ENCODE measurements around the gene KIF20B. TPM values are rescaled to one million over a fixed set of nuclear protein-coding genes. Genes with fewer than 3 reads are reported as not detected.
A peak's percentile ranks its signal among the peaks of the same experiment; 100 is the strongest.
"Not testable (repeated sequence)": the region's sequence is repeated elsewhere in the genome, so short reads cannot be mapped to it uniquely, and the experiment has no call there.

Gene KIF20B
- total RNA-seq, 1 donor from 2014 or later = 59.2 TPM

GRCh38 chr10:89750441-89750840 lies 49.1 kb downstream of the KIF20B start:
- Mint-ChIP-seq H3K27me3 (ENCODE audit: low read depth) (no peaks in the 10 kb centered on the region), H3K36me3 (ENCODE audit: low read depth) (peaks cover 59% of the 10 kb centered on the region), H3K9me3 (no peaks in the 10 kb centered on the region), H3K4me3 (ENCODE audit: low read depth) (no peak overlapping the region), H3K27ac (no peak overlapping the region), H3K4me1 (ENCODE audit: low read depth) (peaks cover 26% of the 10 kb centered on the region)
- intact Hi-C loops (cut with micrococcal nuclease) = no loop called here
- no peak for DNase-seq (ENCODE audit: low spot score)

GRCh38 chr10:89755374-89755773 lies 54.0 kb downstream of the KIF20B start:
- Mint-ChIP-seq H3K4me1 (ENCODE audit: low read depth) (peaks cover 16% of the 10 kb centered on the region), H3K36me3 (ENCODE audit: low read depth) (peaks cover 61% of the 10 kb centered on the region), H3K4me3 (ENCODE audit: low read depth) (no peak overlapping the region), H3K27ac (peak overlapping the region; percentile 7), H3K27me3 (ENCODE audit: low read depth) (no peaks in the 10 kb centered on the region), H3K9me3 (no peaks in the 10 kb centered on the region)
- no peak for DNase-seq (ENCODE audit: low spot score)
- intact Hi-C loops (cut with micrococcal nuclease) = no loop called here

GRCh38 chr10:89759531-89759930 lies 58.1 kb downstream of the KIF20B start:
- no peak overlapping the region for H3K27ac Mint-ChIP-seq
- no peaks in the 10 kb centered on the region for H3K27me3 Mint-ChIP-seq (ENCODE audit: low read depth)
- no peak overlapping the region for H3K4me3 Mint-ChIP-seq (ENCODE audit: low read depth)
- peaks cover 8% of the 10 kb centered on the region for H3K4me1 Mint-ChIP-seq (ENCODE audit: low read depth)
- H3K36me3 Mint-ChIP-seq (ENCODE audit: low read depth) = peaks cover 83% of the 10 kb centered on the region
- intact Hi-C loops (cut with micrococcal nuclease) = no loop called here
- no peak for DNase-seq (ENCODE audit: low spot score)
- H3K9me3 Mint-ChIP-seq = peaks cover 3% of the 10 kb centered on the region

GRCh38 chr10:89763671-89764070 lies 62.3 kb downstream of the KIF20B start:
- H3K4me1 Mint-ChIP-seq (ENCODE audit: low read depth); H3K27ac Mint-ChIP-seq; H3K9me3 Mint-ChIP-seq; H3K4me3 Mint-ChIP-seq (ENCODE audit: low read depth); intact Hi-C loops (cut with micrococcal nuclease); DNase-seq (ENCODE audit: low spot score); H3K27me3 Mint-ChIP-seq (ENCODE audit: low read depth): not testable (repeated sequence)
- peaks cover 84% of the 10 kb centered on the region for H3K36me3 Mint-ChIP-seq (ENCODE audit: low read depth)

- intact Hi-C loops (cut with micrococcal nuclease) = no loop called here
- H3K4me3 Mint-ChIP-seq (ENCODE audit: low read depth) = no peak overlapping the region
- peaks cover 75% of the 10 kb centered on the region for H3K36me3 Mint-ChIP-seq (ENCODE audit: low read depth)
- H3K4me1 Mint-ChIP-seq (ENCODE audit: low read depth) = peaks cover 21% of the 10 kb centered on the region
- DNase-seq (ENCODE audit: low spot score) = no peak
- no peaks in the 10 kb centered on the region for H3K27me3 Mint-ChIP-seq (ENCODE audit: low read depth)
- H3K27ac Mint-ChIP-seq = no peak overlapping the region
- H3K9me3 Mint-ChIP-seq = no peaks in the 10 kb centered on the region
Observed at GRCh38 chr10:89771684-89772083, 70.3 kb downstream of the KIF20B start.

GRCh38 chr10:89773081-89773480 lies 71.7 kb downstream of the KIF20B start:
- intact Hi-C loops (cut with micrococcal nuclease) = no loop called here
- Mint-ChIP-seq H3K9me3 (no peaks in the 10 kb centered on the region), H3K4me3 (ENCODE audit: low read depth) (no peak overlapping the region), H3K27me3 (ENCODE audit: low read depth) (no peaks in the 10 kb centered on the region), H3K36me3 (ENCODE audit: low read depth) (peaks cover 79% of the 10 kb centered on the region), H3K27ac (no peak overlapping the region), H3K4me1 (ENCODE audit: low read depth) (peaks cover 18% of the 10 kb centered on the region)
- no peak for DNase-seq (ENCODE audit: low spot score)

- Mint-ChIP-seq H3K27ac (no peak overlapping the region), H3K4me3 (ENCODE audit: low read depth) (no peak overlapping the region), H3K27me3 (ENCODE audit: low read depth) (no peaks in the 10 kb centered on the region), H3K36me3 (ENCODE audit: low read depth) (peaks cover 70% of the 10 kb centered on the region), H3K9me3 (no peaks in the 10 kb centered on the region), H3K4me1 (ENCODE audit: low read depth) (peaks cover 1% of the 10 kb centered on the region)
- intact Hi-C loops (cut with micrococcal nuclease) = no loop called here
- no peak for DNase-seq (ENCODE audit: low spot score)
Observed at GRCh38 chr10:89776665-89777064, 75.3 kb downstream of the KIF20B start.

GRCh38 chr10:89782470-89782869 lies 81.1 kb downstream of the KIF20B start:
- no peak for DNase-seq (ENCODE audit: low spot score)
- Mint-ChIP-seq H3K4me1 (ENCODE audit: low read depth) (no peaks in the 10 kb centered on the region), H3K9me3 (no peaks in the 10 kb centered on the region), H3K27ac (no peak overlapping the region), H3K4me3 (ENCODE audit: low read depth) (no peak overlapping the region), H3K36me3 (ENCODE audit: low read depth) (peaks cover 32% of the 10 kb centered on the region), H3K27me3 (ENCODE audit: low read depth) (no peaks in the 10 kb centered on the region)
- intact Hi-C loops (cut with micrococcal nuclease) = no loop called here

GRCh38 chr10:89783406-89783805 lies 82.0 kb downstream of the KIF20B start:
- no peak for DNase-seq (ENCODE audit: low spot score)
- Mint-ChIP-seq H3K36me3 (ENCODE audit: low read depth) (peaks cover 23% of the 10 kb centered on the region), H3K4me3 (ENCODE audit: low read depth) (no peak overlapping the region), H3K27ac (no peak overlapping the region), H3K4me1 (ENCODE audit: low read depth) (no peaks in the 10 kb centered on the region), H3K9me3 (no peaks in the 10 kb centered on the region), H3K27me3 (ENCODE audit: low read depth) (no peaks in the 10 kb centered on the region)
- intact Hi-C loops (cut with micrococcal nuclease) = no loop called here

GRCh38 chr10:89785095-89785494 lies 83.7 kb downstream of the KIF20B start:
- Mint-ChIP-seq H3K4me1 (ENCODE audit: low read depth) (peaks cover 6% of the 10 kb centered on the region), H3K9me3 (no peaks in the 10 kb centered on the region), H3K27ac (no peak overlapping the region), H3K27me3 (ENCODE audit: low read depth) (no peaks in the 10 kb centered on the region), H3K36me3 (ENCODE audit: low read depth) (peaks cover 10% of the 10 kb centered on the region), H3K4me3 (ENCODE audit: low read depth) (no peak overlapping the region)
- no peak for DNase-seq (ENCODE audit: low spot score)
- intact Hi-C loops (cut with micrococcal nuclease) = no loop called here

GRCh38 chr10:89789188-89789877 lies 87.9 kb downstream of the KIF20B start:
- no peak overlapping the region for H3K4me3 Mint-ChIP-seq (ENCODE audit: low read depth)
- DNase-seq (ENCODE audit: low spot score) = no peak
- H3K4me1 Mint-ChIP-seq (ENCODE audit: low read depth) = peaks cover 6% of the 10 kb centered on the region
- intact Hi-C loops (cut with micrococcal nuclease) = no loop called here
- H3K36me3 Mint-ChIP-seq (ENCODE audit: low read depth) = peaks cover 3% of the 10 kb centered on the region
- H3K27me3 Mint-ChIP-seq (ENCODE audit: low read depth) = no peaks in the 10 kb centered on the region
- H3K27ac Mint-ChIP-seq = no peak overlapping the region
- no peaks in the 10 kb centered on the region for H3K9me3 Mint-ChIP-seq

GRCh38 chr10:89792187-89792586 lies 90.8 kb downstream of the KIF20B start:
- H3K9me3 Mint-ChIP-seq = no peaks in the 10 kb centered on the region
- no peaks in the 10 kb centered on the region for H3K27me3 Mint-ChIP-seq (ENCODE audit: low read depth)
- no peaks in the 10 kb centered on the region for H3K36me3 Mint-ChIP-seq (ENCODE audit: low read depth)
- H3K27ac Mint-ChIP-seq = no peak overlapping the region
- intact Hi-C loops (cut with micrococcal nuclease) = loop anchor here (2.0 to 10.0 kb wide), 5 partner anchors 173 to 1071 kb away; no protein-coding TSS in a partner anchor
- DNase-seq (ENCODE audit: low spot score) = no peak
- H3K4me1 Mint-ChIP-seq (ENCODE audit: low read depth) = peaks cover 6% of the 10 kb centered on the region
- no peak overlapping the region for H3K4me3 Mint-ChIP-seq (ENCODE audit: low read depth)

- Mint-ChIP-seq H3K4me1 (ENCODE audit: low read depth) (peaks cover 9% of the 10 kb centered on the region), H3K4me3 (ENCODE audit: low read depth) (no peak overlapping the region), H3K9me3 (no peaks in the 10 kb centered on the region), H3K27ac (no peak overlapping the region), H3K36me3 (ENCODE audit: low read depth) (no peaks in the 10 kb centered on the region), H3K27me3 (ENCODE audit: low read depth) (no peaks in the 10 kb centered on the region)
- DNase-seq (ENCODE audit: low spot score) = no peak
- intact Hi-C loops (cut with micrococcal nuclease) = loop anchor here (1.0 to 10.0 kb wide), 6 partner anchors 171 to 1078 kb away; partner anchors contain the start of gene RPP30
Observed at GRCh38 chr10:89793649-89794254, 92.4 kb downstream of the KIF20B start.
